Pons (tissue), 1 donor: ENCODE results near the gene TMEM248.
A peak's percentile ranks its signal among the peaks of the same experiment; 100 is the strongest.
"Not testable (repeated sequence)": the region's sequence is repeated elsewhere in the genome, so short reads cannot be mapped to it uniquely, and the experiment has no call there.

Experiments used
- DNase-seq: peaks from one replicate; pipeline ENCODE4 v3.0.0-alpha.2; 2016; ENCODE audit warnings: low spot score

TMEM248 gene, protein sequence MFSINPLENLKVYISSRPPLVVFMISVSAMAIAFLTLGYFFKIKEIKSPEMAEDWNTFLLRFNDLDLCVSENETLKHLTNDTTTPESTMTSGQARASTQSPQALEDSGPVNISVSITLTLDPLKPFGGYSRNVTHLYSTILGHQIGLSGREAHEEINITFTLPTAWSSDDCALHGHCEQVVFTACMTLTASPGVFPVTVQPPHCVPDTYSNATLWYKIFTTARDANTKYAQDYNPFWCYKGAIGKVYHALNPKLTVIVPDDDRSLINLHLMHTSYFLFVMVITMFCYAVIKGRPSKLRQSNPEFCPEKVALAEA

DNA sequence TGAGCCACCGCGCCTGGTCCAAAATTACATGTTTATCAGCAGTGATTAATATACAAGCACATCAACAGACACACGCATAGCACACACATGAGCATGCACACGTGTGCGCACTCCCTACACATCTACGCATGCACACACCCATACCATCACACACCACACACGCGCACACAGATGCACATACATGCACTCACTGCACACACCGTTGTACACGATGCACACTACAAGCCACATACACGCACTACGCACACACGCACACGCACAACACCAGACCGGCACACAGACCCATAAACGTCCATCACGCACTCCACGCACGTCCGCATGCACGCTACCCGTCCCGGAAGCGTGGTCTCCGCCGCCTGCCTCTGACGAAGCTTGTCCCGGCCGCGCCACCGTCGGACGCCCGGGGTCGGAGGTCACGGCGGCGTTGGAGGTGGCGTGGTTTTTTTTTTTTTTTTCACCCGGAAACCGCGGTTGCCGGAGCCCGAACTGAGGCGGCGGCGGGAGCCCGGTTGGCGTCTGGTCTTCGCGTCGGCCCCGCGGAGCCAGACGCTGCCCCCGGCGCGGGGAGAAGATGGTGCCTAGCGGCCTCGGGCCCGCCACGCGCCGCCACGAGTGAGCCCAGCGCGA lies at the start of gene TMEM248:
Gene TMEM248, plus strand, starts transcription at position 457 of the 627 bp plus-strand sequence. CDS start 20,641 bp downstream, outside the sequence.
- peak; percentile 74 for DNase-seq

DNA sequence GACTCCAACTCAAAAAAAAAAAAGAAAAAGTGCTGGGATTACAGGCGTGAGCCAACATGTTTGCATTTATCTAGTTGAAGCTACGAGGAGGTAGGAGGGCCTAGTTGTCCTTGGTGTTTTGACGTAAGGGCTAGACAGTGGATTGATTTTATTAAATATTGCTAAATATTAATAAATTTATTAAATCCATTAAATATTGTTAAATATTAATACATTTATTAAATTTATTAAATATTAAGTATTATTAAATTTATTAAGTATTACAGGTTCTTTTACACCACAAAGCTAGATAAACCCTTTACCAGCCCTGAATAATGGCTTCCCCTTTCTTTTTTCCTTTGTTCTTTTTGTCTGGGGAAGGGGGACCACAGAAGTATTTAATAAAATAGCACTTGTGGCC lies 47.5 kb upstream of the TMEM248 start:
- DNase-seq, result no peak

DNA sequence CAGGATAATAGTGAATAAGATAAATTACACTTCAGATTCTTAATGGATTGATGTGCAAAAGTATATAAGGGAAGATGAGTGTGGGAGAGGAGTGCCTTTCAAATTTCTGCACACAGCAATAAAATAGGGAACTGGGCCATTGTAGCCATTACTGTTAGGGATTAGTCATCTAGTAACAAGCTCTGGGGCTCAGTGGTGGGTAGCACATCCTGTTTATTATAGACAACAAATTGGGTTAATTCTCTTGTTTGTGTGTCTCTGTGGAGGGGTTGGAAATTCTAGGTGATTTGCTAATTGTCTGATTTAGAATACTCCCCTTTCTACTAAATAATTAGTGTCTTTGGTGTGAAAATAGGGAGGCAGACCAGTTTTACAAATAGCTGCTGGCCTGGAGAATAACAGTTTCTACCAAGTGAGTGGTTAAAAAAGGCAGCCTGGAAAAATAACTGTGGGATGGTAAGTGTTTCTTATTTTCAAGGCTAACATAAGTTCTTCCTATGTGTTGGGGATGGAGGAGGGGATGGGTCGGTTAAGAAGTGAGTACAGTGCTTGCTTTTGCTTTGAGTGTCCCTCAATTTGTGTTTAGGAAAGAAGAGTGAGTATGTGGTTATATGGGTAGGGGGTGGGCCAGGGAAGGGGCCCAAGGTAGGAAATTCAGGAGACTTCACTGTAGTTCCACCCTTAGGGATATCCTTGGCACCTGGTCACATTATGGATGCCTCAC lies 43.3 kb upstream of the TMEM248 start:
- DNase-seq, result no peak

DNA sequence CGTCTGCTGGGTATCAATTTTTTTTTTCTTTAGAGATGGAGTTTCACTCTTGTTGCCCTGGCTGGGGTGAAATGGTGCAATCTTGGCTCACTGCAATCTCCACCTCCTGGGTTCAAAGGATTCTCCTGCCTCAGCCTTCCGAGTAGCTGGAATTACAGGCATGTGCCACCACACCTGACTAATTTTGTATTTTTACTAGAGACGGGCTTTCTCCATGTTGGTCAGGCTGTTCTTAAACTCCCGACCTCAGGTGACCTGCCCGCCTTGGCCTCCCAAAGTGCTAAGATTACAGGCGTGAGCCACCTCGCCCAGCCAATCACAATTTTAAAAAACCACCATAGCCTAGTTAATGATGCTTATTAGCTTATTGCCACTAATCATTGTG lies 42.7 kb upstream of the TMEM248 start:
- not testable (repeated sequence) for DNase-seq

DNA sequence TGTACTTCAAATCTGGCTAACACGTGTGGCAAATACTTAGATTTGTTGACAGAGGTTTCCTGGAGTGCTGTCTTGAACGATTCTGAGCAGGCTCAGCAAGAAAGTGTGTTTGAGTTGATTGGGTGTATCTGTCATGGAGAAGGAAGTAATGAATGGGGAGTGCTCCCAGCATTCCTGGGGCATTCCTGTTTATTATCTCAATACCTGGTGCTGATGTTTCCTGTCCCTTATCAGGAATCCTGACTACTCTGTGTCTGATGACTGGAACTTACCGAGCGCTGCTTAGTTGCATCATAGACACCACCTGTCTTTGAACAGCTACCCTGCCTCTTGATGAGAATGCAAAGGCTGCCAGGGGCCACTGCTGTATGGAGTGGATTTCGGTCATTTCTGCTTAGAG lies 41.0 kb upstream of the TMEM248 start:
- no peak for DNase-seq

DNA sequence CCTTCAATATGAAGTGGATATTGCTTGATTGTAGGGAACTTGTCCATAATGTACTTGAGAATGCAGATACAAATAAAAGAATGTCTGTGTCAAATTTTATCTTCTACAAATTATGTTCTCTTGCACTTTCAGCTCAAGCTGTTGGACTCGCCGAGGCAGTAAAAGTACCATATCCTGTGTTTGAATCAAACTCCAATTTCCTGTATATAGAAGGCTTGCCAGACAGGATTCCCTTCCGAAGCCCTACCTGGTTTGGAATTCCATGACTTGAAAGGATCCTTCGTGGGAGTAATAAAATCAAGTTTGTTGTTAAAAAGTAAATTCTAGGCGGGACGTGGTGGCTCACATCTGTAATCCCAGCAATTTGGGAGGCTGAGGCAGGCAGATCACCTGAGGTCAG lies 40.4 kb upstream of the TMEM248 start:
- DNase-seq, result not testable (repeated sequence)

DNA sequence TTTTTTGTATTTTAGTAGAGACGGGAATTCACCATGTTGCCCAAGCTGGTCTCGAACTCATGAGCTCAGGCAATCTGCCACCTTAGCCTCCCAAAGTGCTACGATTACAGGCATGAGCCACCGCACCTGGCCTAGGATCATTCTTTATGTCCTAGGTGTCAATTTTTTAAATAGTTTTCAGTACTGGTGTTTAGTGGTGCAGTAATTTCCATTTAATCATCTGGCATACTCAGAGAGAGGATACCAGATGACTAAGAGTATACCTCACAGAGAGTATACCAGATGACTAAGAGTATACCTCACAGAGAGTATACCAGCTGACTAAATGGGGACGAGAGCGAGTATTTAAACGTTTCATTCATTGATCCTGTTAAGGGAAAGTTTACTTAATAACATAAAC lies 37.3 kb upstream of the TMEM248 start:
- DNase-seq, result no peak

DNA sequence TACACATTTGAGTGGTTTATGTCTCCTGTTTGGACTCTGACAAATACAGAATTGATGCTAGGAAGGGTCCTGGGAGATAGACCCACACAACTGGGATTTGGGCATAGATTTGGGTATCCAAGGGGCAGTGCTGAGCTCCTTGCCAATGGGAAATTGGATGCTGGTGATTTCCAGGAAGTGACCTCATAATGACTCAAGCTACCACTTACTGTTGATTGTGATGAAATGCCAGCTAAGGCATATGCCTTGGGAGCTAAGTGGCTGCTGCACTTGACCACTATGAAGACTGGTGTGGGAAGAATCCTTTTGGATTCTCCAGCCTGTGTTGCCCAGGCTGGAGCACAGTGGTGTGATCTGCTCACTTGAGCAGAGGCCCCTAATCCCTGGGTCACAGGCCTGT lies 36.5 kb upstream of the TMEM248 start:
- not testable (repeated sequence) for DNase-seq

DNA sequence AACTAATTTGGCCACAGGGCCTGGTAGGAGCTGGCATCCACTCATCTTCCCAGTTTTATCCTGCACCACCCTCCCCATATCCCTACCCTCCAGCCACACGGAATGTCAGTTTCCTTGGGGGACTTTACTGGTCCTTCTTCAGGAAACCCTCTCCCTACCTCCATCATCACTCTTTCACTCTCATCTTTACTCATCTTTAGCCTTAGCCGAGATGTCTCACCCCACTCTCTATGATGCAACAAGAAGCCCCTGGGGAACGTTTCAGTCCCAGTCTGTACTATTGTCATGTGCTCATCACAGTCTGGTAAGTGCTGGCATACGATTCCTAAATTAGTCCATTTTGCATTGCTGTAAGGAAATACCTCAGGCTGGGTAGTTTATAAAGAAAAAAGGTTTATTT lies 34.9 kb upstream of the TMEM248 start:
- no peak for DNase-seq

DNA sequence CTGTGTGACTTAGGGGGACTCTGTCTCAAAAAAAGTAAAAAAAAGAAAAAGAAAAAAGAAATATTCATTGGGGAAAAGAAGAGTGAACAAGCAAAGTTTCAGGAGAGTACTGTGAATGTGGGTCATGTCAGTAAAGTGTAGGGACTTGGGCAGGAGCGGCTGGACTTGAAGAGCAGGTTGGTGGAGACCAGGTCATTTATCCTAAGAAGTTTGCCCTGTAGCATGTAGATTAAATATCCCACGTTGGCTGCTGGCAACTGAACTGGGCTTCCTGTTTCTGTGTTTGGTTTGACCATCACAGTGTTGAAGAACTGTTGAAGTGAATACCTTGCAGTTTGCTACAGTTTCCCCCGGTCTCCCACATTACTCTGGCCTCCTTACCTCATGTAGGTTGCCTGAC lies 32.8 kb upstream of the TMEM248 start:
- not testable (repeated sequence) for DNase-seq

DNA sequence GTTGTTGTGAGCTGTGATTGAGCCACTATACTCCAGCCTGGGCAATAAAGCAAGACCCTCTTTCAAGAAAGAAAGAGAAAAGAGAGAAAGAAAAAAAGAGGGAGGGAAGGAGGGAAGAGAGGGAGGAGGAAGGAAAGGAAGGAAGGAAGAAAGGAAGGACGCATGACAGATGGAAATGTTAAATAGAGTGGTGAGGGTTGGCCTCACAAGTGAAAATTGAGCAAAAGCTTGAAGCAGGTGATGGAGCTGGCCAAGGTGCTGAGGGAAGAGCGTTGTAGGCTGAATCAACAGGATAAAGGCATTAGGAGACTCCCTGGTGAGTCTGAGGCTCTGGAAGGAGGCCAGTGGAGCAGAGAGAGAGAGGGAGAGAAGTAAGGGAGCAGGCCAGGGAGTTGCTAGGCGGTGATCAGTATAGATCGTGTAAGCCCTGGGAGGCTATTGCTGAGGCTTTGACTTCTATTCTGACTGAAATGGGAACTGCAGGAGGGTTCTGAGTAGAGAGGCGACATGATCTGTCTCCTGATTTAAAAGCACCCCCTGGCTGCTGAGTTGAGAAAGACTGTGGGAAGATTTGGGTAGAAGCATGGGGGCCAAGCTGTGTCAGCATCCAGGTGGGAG lies 26.5 kb upstream of the TMEM248 start:
- peak; percentile 11 for DNase-seq

DNA sequence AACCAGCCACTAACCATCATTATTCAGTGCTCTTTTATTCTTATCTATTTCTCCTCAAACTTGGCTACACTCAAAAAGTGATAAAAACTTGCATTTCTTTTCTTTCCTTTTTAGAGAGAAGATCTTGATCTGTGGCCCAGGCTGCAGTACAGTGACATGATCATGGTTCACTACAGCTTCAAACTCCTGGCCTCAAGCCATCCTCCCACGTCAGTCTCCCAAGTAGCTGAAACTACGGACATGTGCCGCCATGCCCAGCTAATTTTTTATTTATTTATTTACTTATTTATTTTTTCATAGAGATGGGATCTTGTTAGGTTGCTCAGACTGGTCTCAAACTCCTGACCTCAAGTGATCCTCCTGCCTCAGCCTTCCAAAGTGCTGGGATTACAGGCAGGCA lies 24.6 kb upstream of the TMEM248 start:
- no peak for DNase-seq

DNA sequence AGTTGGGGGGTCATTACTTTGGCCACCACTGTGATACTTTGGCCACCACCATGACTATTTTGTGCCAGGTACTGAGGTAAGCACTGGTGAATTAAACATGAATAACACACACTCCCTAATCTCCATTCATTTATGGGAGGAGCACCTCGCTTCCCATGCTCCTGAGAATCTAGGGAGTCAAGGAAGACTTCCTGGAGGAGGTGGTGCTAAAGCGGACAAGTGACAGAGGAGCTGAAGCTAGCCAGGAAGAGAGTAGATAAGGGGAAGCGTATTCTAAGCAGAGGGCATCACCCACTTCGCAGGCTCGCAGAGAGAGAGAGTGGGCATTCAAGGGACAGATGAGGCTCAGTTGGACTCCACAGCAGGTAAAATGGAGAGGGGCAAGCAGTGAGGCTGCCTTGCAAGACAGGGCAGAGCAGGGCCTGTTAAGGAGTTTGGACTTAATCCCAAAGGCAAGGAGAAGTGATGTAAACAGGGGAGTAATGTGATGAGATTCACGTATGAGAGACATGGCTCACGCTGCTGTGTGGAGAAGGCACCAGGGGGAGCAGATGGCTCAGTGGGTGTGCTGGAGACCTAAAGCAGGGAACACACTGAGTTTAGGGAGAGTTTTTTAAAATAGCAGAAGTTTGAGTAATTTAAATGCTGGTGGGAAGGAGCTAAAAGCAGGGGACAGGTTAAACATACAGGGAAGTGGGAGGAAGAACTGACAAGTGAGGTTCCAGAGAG lies 21.3 kb upstream of the TMEM248 start:
- no peak for DNase-seq

DNA sequence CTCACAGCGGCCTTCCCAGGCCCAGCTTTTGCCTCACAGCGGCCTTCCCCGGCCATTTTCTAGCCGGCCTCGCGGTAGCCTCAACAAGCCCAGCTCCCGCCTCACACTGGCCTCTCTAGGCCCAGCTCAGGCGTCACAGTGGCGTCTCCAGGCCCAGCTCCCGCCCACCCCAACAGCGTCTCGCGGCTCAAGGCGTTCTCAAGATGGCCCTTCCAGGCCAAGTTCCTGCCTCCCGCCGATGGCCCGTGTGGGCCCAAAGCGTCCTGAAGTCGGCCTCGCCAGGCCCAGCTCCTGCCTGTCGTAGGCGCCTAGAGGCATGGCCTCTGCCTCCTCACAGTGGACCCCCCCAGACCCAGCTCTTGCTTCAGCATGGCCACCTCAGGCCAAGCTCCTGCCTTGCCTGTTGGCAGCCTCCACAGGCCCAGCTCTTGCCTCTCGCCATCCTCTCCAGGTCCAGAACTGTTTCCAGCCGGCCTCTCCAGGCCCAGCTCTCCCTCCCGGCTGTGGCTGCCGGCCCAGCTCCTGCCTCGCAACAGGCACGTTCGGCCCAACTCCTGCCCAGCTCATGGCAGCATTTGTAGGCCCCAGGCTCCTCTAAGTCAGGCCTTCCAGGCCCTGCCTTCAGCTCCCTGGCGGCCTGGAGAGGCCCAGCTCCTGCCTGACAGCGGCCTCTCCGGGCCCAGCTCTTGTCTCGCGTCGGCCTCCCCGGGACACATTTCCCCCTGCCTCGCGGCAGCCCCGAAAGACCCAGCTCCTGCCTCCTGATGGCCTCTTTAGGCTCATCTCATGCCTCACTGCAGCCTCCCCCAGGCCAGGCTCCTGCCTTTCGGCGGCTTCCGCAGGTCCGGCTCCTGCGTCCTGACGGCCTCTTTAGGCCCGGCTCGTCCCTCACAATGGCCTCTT lies 18.8 kb upstream of the TMEM248 start:
- DNase-seq, result no peak

DNA sequence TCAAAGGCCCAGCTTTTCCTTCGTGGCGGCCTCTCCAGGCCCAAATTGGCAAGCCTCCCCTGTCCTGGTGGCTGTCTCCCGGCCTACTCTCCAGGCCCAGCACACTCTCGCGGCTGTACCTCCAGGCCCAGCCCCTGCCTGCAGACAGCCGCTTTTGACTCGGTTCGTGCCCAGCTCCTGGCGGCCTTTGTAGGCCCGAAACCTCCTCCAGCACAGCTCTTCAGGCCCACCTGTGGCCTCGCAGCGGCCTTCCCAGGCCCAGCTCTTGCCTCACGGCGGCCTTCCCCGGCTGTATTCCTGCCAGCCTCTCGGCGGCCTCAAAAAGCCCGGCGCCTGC lies 18.2 kb upstream of the TMEM248 start:
- no peak for DNase-seq

DNA sequence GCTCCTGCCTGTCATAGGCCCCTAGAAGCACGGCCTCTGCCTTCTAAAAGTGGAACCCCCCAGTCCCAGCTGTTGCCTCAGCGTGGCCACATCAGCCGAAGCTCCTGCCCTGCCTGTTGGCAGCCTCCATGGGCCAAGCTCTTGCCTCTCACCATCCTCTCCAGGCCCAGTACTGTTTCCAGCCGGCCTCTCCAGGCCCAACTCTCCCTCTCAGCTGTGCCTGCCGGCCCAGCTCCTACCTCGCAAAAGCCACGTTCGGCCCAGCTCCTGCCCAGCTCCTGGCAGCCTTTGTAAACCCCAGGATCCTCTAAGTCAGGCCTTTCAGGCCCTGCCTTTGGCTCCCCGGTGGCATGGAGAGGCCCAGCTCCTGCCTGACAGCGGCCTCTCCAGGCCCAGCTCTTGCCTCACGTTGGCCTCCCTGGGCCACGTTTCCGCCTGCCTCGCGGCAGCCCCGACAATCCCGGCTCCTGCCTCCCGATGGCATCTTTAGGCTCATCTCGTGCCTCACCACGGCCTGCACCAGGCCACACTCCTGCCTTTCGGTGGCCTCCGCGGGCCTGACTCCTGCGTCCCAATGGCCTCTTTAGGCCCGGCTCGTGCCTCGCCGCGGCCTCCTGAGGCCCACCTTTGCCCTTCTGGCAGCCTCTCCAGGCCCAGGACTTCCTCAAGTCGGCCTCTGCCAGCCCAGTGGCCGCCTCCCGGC lies 17.5 kb upstream of the TMEM248 start:
- no peak for DNase-seq

DNA sequence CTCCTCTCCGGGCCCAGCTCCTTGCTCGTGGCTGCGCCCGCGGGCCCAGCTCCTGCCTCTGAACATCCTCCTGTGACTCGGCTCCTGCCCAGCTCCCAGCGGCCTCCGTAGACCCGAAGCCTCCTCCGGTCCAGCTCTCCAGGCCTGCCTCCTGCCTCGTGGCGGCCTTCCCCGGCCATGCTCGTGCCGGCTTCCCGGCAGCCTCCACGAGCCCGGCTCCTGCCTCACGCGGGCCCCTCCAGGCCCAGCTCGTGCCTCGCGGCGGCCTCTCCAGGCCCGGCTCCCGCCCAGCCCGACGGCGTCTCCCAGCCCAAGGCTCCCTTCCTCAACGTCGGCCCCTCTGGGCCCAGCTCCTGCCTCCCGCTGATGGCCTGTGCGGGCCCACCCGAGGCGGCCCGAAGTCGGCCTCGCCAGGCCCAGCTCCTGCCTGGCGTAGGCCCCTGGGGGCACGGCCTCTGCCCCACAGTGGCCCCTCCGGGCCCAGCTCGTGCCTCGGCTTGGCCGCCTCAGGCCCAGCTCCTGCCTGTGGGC lies 16.9 kb upstream of the TMEM248 start:
- DNase-seq, result no peak

DNA sequence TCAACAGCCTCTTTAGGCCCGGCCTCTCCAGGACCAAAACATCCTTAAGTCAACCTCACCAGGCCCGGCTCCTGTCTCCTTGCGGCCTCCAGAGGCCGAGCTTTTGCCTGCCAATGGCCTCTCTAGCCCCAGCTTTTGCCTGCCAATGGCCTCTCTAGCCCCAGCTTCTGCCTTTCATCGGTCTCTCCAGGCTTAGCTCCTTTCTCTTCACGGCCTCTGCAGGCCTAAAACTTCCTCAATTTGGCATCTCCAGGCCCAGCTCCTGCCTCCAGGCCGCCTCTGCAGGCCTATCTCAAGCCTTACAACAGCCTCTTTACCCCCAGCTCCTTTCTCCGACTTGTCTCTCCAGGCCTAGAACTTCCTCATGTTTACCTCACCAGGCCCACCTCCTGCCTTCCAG lies 15.7 kb upstream of the TMEM248 start:
- no peak for DNase-seq

DNA sequence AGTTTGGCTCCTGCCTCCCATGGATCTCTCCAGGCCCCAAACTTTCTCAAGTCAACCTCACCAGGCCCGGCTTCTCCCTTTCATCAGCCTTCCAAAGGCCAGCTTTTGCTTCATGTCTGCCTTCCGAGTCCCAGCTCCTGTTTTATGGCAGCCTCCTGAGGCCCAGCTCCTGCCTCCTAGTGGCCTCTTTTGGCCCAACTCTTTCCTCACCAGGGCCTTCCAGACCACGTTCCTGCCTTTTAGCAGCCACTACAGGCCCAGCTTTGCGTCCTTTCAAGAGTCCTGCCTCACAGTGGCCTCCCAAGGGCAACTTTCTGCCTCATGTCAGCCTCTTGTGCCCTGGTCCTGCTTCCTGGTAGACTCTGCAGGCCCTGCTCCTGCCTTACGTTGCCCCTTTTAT lies 15.3 kb upstream of the TMEM248 start:
- DNase-seq, result no peak

DNA sequence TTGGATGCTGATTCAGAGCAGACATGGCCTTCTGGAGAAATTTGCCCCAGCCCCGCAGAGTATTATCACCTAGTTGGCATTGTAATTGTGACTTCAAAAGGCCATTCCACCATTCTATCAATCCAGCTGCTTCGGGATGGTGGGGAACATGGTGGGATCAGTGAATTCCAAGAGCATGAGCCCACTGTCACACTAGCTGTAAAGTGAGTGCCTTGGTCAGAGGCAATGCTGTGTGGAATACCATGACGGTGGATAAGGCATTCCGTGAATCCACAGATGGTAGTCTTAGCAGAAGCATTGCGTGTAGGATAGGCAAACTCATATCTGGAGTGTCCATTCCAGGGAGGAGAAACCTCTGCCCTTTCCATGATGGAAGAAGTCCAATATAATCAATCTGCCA lies 13.3 kb upstream of the TMEM248 start:
- no peak for DNase-seq
